ENCODE results near the gene PTGER4. TPM values are rescaled to one million over a fixed set of nuclear protein-coding genes. Genes with fewer than 3 reads are reported as not detected.
"Not testable (repeated sequence)": the region's sequence is repeated elsewhere in the genome, so short reads cannot be mapped to it uniquely, and the experiment has no call there.

Gene PTGER4
- total RNA-seq, 1 donor: 441 TPM

DNA sequence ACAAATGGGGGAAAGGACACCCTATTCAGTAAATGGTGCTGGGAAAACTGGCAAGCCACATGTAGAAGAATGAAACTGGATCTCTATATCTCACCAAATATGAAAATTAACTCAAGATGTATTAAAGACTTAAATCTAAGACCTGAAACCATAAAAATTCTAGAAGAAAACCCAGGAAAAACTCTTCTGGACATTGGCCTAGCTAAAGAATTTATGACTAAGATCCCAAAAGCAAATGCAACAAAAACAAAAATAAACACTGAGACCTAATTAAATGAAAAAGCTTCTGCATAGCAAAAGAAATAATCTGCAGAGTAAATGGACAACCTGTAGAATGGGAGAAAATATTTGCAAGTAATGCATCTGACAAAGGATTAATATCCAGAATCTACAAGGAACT is 23.6 kb upstream of the PTGER4 start:
- not testable (repeated sequence) for H3K4me3 ChIP-seq (ENCODE audit: low read length); H3K9me3 ChIP-seq (ENCODE audit: low read depth, low read length); H3K27me3 ChIP-seq (ENCODE audit: insufficient read depth, low read length)
- H3K4me1 ChIP-seq (ENCODE audit: insufficient read depth, low read length): peaks cover 37% of the 10 kb centered on the region

DNA sequence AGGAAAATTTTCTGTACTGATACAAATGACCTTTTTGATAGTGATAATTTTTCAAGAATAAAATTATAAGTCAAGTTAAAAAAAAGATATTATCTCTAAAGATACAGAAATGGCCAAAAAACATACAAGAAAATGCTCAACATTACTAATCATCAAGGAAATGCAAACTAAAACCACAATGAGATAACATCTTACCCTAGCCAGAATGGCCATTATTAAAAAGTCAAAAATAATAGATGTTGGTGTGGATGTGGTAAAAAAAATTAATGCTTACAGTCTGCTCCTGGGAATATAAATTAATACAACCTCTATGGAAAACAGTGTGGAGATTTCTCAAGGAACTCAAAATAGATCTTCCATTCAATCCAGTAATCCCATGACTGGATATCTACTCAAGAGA is 22.9 kb upstream of the PTGER4 start:
- Histone ChIP-seq H3K4me3 (ENCODE audit: low read length) (no peak overlapping the region), H3K4me1 (ENCODE audit: insufficient read depth, low read length) (peaks cover 37% of the 10 kb centered on the region), H3K27me3 (ENCODE audit: insufficient read depth, low read length) (no peaks in the 10 kb centered on the region), H3K9me3 (ENCODE audit: low read depth, low read length) (no peaks in the 10 kb centered on the region)

DNA sequence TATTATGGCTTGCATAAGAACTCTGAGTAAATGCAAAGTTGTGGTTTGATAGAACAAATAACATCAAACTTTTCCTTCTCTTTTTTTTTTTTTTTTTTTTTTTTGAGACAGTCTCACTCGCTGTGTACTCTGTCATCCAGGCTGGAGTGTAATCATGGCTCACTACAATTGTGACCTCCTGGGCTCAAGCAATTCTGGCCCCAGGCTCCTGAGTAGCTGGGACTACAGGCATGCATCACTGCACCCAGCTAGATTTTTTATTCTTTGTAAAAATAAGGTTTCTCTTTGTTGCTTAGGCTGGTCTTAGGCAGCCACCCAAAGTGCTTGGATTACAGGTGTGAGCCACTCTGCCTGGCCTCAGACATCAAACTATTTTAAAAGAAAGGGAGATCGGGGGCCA is 19.0 kb upstream of the PTGER4 start:
- Histone ChIP-seq H3K9me3 (ENCODE audit: low read depth, low read length) (no peaks in the 10 kb centered on the region), H3K4me3 (ENCODE audit: low read length) (no peak overlapping the region), H3K4me1 (ENCODE audit: insufficient read depth, low read length) (peaks cover 4% of the 10 kb centered on the region), H3K27me3 (ENCODE audit: insufficient read depth, low read length) (no peaks in the 10 kb centered on the region)

DNA sequence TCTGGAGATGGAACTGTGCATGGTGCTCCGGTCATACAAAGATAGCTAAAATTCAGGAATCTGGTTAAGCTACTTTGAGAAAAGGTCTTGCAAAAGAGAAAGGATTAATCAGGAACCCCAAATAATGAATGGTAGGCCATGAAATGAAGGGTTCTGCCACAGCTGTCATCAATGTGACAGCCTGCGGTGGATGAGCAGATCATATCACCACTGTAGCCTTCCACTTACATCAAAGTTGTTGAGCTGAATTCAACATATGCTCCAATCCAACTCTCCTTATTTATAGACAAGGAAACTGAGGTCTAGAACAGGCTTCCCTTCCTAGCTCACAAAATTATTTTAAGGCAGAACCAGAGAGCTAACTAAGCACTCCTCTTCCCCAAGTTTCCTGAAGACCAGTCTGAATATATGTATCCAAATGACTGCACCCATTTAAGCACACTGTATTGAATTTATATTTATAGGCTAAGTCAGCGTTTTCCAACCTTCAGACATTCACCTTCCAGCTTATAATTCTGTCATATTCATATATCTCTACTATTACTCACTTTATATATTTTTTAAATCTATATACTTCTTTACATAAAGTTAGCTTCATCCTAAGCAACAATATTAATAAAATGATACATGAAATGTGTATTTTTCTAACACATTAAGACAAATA is 13.9 kb upstream of the PTGER4 start:
- H3K27me3 ChIP-seq (ENCODE audit: insufficient read depth, low read length): no peaks in the 10 kb centered on the region
- H3K4me3 ChIP-seq (ENCODE audit: low read length): no peak overlapping the region
- peaks cover 23% of the 10 kb centered on the region for H3K4me1 ChIP-seq (ENCODE audit: insufficient read depth, low read length)
- no peaks in the 10 kb centered on the region for H3K9me3 ChIP-seq (ENCODE audit: low read depth, low read length)

- peaks cover 26% of the 10 kb centered on the region for H3K4me1 ChIP-seq (ENCODE audit: insufficient read depth, low read length)
- no peaks in the 10 kb centered on the region for H3K9me3 ChIP-seq (ENCODE audit: low read depth, low read length)
- H3K4me3 ChIP-seq (ENCODE audit: low read length): no peak overlapping the region
- no peaks in the 10 kb centered on the region for H3K27me3 ChIP-seq (ENCODE audit: insufficient read depth, low read length)
These were observed 13.1 kb upstream of the PTGER4 start for GRCh38 chr5:40666657-40667056.

DNA sequence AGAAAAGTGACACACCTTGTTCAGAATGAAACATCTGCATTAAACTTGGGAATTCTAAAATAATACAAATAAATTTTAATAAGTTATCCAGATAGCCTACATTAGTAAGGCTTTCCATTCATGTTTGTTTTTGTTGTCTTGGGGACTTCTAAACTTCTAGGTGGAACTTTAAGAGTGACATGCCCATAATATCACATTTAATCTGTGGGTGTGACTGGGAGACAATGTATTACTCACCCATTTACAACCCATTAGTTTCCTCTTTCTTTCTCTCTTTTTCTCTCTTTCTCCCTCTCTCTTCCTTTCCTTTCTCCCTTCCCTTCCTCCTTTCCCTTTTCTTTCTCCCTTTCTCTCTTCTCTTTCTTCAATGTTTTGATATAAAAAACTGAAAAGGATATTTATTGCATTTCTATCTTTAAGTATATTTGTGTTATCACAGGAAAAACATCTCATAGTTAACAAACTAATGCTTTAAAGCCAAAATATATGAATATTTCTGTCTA is 12.5 kb upstream of the PTGER4 start:
- no peak overlapping the region for H3K4me3 ChIP-seq (ENCODE audit: low read length)

GRCh38 chr5:40669606-40670390 is 9.9 kb upstream of the PTGER4 start:
- Histone ChIP-seq H3K4me1 (ENCODE audit: insufficient read depth, low read length) (peaks cover 46% of the 10 kb centered on the region), H3K9me3 (ENCODE audit: low read depth, low read length) (no peaks in the 10 kb centered on the region), H3K27me3 (ENCODE audit: insufficient read depth, low read length) (no peaks in the 10 kb centered on the region), H3K4me3 (ENCODE audit: low read length) (no peak overlapping the region)

More for the DNA sequence above, 12.5 kb upstream of the PTGER4 start:
- no peaks in the 10 kb centered on the region for H3K27me3 ChIP-seq (ENCODE audit: insufficient read depth, low read length)
- H3K4me1 ChIP-seq (ENCODE audit: insufficient read depth, low read length): peaks cover 32% of the 10 kb centered on the region
- no peaks in the 10 kb centered on the region for H3K9me3 ChIP-seq (ENCODE audit: low read depth, low read length)

- Histone ChIP-seq H3K4me1 (ENCODE audit: insufficient read depth, low read length) (peaks cover 72% of the 10 kb centered on the region), H3K9me3 (ENCODE audit: low read depth, low read length) (no peaks in the 10 kb centered on the region), H3K27me3 (ENCODE audit: insufficient read depth, low read length) (no peaks in the 10 kb centered on the region), H3K4me3 (ENCODE audit: low read length) (no peak overlapping the region)
These were observed 7.3 kb upstream of the PTGER4 start for GRCh38 chr5:40672425-40672824.

- H3K4me3 ChIP-seq (ENCODE audit: low read length): no peak overlapping the region
These were observed 5.0 kb upstream of the PTGER4 start for GRCh38 chr5:40674661-40675235.

GRCh38 chr5:40675396-40676133 is 4.2 kb upstream of the PTGER4 start:
- Histone ChIP-seq H3K27me3 (ENCODE audit: insufficient read depth, low read length) (no peaks in the 10 kb centered on the region), H3K4me3 (ENCODE audit: low read length) (no peak overlapping the region), H3K4me1 (ENCODE audit: insufficient read depth, low read length) (peaks cover 60% of the 10 kb centered on the region), H3K9me3 (ENCODE audit: low read depth, low read length) (no peaks in the 10 kb centered on the region)

More at GRCh38 chr5:40674661-40675235, 5.0 kb upstream of the PTGER4 start:
- Histone ChIP-seq H3K27me3 (ENCODE audit: insufficient read depth, low read length) (no peaks in the 10 kb centered on the region), H3K9me3 (ENCODE audit: low read depth, low read length) (no peaks in the 10 kb centered on the region), H3K4me1 (ENCODE audit: insufficient read depth, low read length) (peaks cover 68% of the 10 kb centered on the region)

GRCh38 chr5:40676613-40677343 is 2.9 kb upstream of the PTGER4 start:
- Histone ChIP-seq H3K27me3 (ENCODE audit: insufficient read depth, low read length) (no peaks in the 10 kb centered on the region), H3K9me3 (ENCODE audit: low read depth, low read length) (no peaks in the 10 kb centered on the region), H3K4me1 (ENCODE audit: insufficient read depth, low read length) (peaks cover 55% of the 10 kb centered on the region), H3K4me3 (ENCODE audit: low read length) (no peak overlapping the region)

DNA sequence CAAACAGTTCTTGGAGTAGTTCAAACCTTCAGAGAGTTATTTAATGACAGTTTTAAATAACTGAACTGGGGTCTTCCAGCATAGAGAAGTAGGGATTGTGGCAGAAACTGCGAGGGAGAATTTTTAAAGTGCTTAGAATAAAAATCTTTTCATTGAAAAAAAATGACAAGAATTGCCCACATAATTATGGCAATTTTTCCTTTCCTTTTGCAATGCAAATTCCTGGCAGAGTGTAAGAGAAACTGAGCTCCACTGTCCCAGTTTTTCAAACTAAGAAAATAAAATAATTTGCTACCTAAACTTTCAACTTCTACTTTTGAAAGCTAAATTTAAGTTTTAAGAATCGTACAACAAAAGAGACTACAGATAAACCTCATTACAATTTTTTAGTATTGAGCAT is 2.3 kb upstream of the PTGER4 start:
- Histone ChIP-seq H3K9me3 (ENCODE audit: low read depth, low read length) (no peaks in the 10 kb centered on the region), H3K4me1 (ENCODE audit: insufficient read depth, low read length) (peaks cover 55% of the 10 kb centered on the region), H3K27me3 (ENCODE audit: insufficient read depth, low read length) (no peaks in the 10 kb centered on the region), H3K4me3 (ENCODE audit: low read length) (no peak overlapping the region)

DNA sequence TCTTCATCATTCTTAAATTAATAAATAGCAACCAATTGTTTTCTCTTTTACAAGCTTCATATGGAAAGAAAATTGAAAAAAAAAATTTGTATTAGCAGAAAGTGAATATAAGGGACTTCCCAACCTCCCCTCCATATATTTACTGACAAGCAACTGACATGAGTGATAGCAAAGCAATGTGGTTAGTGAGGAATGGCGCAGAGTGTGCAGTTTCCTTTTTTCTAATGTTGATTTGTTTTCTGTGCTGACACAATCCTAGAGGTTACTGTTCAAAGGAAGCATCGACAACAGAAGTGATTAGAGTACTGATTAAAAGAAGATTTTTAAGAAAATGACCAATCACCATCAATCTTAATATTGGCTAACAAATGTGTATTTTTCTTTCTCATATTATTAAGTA is 1.7 kb upstream of the PTGER4 start:
- peaks cover 54% of the 10 kb centered on the region for H3K4me1 ChIP-seq (ENCODE audit: insufficient read depth, low read length)
- no peaks in the 10 kb centered on the region for H3K9me3 ChIP-seq (ENCODE audit: low read depth, low read length)
- H3K27me3 ChIP-seq (ENCODE audit: insufficient read depth, low read length): no peaks in the 10 kb centered on the region
- H3K4me3 ChIP-seq (ENCODE audit: low read length): no peak overlapping the region

GRCh38 chr5:40678460-40679147 is 1.1 kb upstream of the PTGER4 start:
- no peaks in the 10 kb centered on the region for H3K9me3 ChIP-seq (ENCODE audit: low read depth, low read length)
- peaks cover 54% of the 10 kb centered on the region for H3K4me1 ChIP-seq (ENCODE audit: insufficient read depth, low read length)
- H3K4me3 ChIP-seq (ENCODE audit: low read length): peak overlapping the region; percentile 87
- H3K27me3 ChIP-seq (ENCODE audit: insufficient read depth, low read length): no peaks in the 10 kb centered on the region
